ENCODE measurements around the gene TET3. TPM values are rescaled to one million over a fixed set of nuclear protein-coding genes. Genes with fewer than 3 reads are reported as not detected.

Gene TET3
- total RNA-seq, 3 donors from 2014 or later = 7.9 to 13.2 (median 9.8) TPM

GRCh38 chr2:74017223-74017622 is 32.5 kb downstream of the TET3 start:
- H3K4me1 ChIP-seq = no peaks in the 10 kb centered on the region
- DNase-seq (ENCODE audit: low spot score in 2 of 2) = no peak
- no peaks in the 10 kb centered on the region for H3K9me3 ChIP-seq
- no peak overlapping the region for H3K4me3 ChIP-seq
- no peak for TF ChIP-seq POLR2A (IDR thresholded peaks at IDR 0.05)
- no peak overlapping the region for H3K27ac ChIP-seq
- no peaks in the 10 kb centered on the region for H3K36me3 ChIP-seq
- H3K27me3 ChIP-seq = no peaks in the 10 kb centered on the region
- intact Hi-C loops (cut with DNase I; ENCODE audit: low total_unique reads) = no loop called here

DNA sequence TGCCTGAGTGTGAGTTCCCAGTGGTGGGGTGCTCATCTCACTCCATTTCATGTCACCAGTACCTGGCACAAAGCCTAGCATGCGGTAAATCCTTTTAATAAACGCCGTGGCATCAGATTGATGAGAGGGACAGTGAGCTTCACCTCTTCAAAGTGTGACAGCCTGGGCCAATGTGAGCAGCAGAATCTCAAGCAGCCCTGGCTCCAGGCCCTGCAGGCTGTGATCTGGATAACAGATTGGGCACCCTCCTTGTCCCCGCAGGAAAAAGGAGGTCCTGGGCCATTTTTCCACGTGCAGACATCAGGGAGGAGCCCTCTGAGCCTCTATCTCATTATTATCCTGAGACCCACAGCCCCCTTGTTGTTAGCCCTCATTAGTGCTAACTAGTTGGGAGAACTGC is 34.8 kb downstream of the TET3 start:
- Histone ChIP-seq H3K36me3 (no peaks in the 10 kb centered on the region), H3K4me1 (no peaks in the 10 kb centered on the region), H3K27ac (no peak overlapping the region), H3K4me3 (no peak overlapping the region), H3K9me3 (no peaks in the 10 kb centered on the region), H3K27me3 (no peaks in the 10 kb centered on the region)
- TF ChIP-seq, protein P1, sequence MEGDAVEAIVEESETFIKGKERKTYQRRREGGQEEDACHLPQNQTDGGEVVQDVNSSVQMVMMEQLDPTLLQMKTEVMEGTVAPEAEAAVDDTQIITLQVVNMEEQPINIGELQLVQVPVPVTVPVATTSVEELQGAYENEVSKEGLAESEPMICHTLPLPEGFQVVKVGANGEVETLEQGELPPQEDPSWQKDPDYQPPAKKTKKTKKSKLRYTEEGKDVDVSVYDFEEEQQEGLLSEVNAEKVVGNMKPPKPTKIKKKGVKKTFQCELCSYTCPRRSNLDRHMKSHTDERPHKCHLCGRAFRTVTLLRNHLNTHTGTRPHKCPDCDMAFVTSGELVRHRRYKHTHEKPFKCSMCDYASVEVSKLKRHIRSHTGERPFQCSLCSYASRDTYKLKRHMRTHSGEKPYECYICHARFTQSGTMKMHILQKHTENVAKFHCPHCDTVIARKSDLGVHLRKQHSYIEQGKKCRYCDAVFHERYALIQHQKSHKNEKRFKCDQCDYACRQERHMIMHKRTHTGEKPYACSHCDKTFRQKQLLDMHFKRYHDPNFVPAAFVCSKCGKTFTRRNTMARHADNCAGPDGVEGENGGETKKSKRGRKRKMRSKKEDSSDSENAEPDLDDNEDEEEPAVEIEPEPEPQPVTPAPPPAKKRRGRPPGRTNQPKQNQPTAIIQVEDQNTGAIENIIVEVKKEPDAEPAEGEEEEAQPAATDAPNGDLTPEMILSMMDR (IDR thresholded peaks at IDR 0.05) = no peak
- no peak for TF ChIP-seq POLR2A (IDR thresholded peaks at IDR 0.05)
- no peak for TF ChIP-seq POLR2AphosphoS5 (IDR thresholded peaks at IDR 0.05)
- intact Hi-C loops (cut with DNase I; ENCODE audit: low total_unique reads) = no loop called here
- no peak for DNase-seq (ENCODE audit: low spot score in 2 of 2)

GRCh38 chr2:74020702-74021406 is 36.1 kb downstream of the TET3 start:
- Histone ChIP-seq H3K27ac (no peak overlapping the region), H3K4me1 (no peaks in the 10 kb centered on the region), H3K36me3 (no peaks in the 10 kb centered on the region), H3K9me3 (no peaks in the 10 kb centered on the region), H3K4me3 (no peak overlapping the region), H3K27me3 (no peaks in the 10 kb centered on the region)
- intact Hi-C loops (cut with DNase I; ENCODE audit: low total_unique reads) = no loop called here
- TF ChIP-seq, protein P1 (IDR thresholded peaks at IDR 0.05) = no peak
- no peak for TF ChIP-seq POLR2A (IDR thresholded peaks at IDR 0.05)
- TF ChIP-seq POLR2AphosphoS5 (IDR thresholded peaks at IDR 0.05) = no peak
- DNase-seq (ENCODE audit: low spot score in 2 of 2) = no peak

DNA sequence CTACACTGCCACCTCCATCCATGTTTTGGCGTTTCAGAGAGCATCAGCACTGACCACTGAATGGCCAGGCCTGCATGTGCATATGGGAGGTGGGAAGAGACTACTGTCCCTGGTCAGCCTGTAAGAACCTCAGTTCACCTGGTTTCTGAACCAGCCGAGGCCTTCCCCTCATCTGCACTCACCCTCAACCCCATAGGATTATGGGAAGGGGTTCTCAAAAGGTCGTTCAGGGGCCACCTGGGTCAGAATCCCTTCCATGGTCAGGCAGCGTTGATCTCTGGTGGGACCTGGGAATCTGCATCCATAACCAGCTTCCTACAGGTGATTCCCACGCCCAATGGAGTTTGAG is 36.7 kb downstream of the TET3 start:
- Histone ChIP-seq H3K4me1 (no peaks in the 10 kb centered on the region), H3K4me3 (no peak overlapping the region), H3K27me3 (no peaks in the 10 kb centered on the region), H3K9me3 (no peaks in the 10 kb centered on the region), H3K27ac (no peak overlapping the region), H3K36me3 (no peaks in the 10 kb centered on the region)
- no peak for DNase-seq (ENCODE audit: low spot score in 2 of 2)
- intact Hi-C loops (cut with DNase I; ENCODE audit: low total_unique reads) = no loop called here
- TF ChIP-seq, protein P1 (IDR thresholded peaks at IDR 0.05) = no peak
- TF ChIP-seq POLR2AphosphoS5 (IDR thresholded peaks at IDR 0.05) (no peak), POLR2A (IDR thresholded peaks at IDR 0.05) (no peak)

GRCh38 chr2:74024216-74024615 is 39.5 kb downstream of the TET3 start:
- no peak overlapping the region for H3K27ac ChIP-seq
- DNase-seq (ENCODE audit: low spot score in 2 of 2) = no peak
- no peak for TF ChIP-seq POLR2AphosphoS5 (IDR thresholded peaks at IDR 0.05)

DNA sequence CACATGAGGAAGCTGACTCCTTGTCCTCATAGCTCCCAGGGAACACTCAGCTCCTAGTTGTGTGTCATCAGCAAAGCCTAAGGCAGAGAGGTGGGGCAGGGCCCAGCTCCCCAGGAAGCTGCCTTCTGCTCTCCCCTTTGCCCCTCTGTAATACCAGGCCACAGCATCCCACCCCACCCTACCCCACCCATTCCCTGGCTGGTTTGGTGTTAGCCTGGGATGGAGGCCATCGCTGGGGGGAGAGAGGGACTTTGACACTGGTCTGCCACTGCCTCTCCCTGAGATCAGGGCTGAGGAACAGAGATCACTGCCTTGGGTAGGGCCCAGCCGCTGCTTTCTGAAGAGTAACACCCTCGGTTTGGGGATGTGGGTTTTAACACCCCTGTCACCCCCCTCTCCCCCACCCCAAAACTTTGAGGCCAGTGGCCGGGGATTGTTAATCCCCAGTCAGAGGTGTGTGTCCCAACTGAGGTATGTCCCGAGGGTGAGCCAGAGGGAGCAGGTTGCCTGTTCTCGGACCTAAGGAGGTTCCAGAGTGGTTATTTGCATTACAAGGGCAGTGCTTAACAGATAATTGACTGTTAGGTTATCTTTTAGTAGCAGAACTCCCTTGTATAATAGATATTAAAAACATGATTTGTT is 41.4 kb downstream of the TET3 start:
- no peak for DNase-seq (ENCODE audit: low spot score in 2 of 2)
- no peaks in the 10 kb centered on the region for H3K36me3 ChIP-seq
- TF ChIP-seq POLR2AphosphoS5 (IDR thresholded peaks at IDR 0.05) (no peak), POLR2A (IDR thresholded peaks at IDR 0.05) (no peak)
- TF ChIP-seq, protein P1 (IDR thresholded peaks at IDR 0.05) = no peak
- no peaks in the 10 kb centered on the region for H3K27me3 ChIP-seq
- no peaks in the 10 kb centered on the region for H3K4me1 ChIP-seq
- H3K9me3 ChIP-seq = no peaks in the 10 kb centered on the region
- intact Hi-C loops (cut with DNase I; ENCODE audit: low total_unique reads) = no loop called here
- no peak overlapping the region for H3K27ac ChIP-seq
- no peak overlapping the region for H3K4me3 ChIP-seq

More at GRCh38 chr2:74024216-74024615, 39.5 kb downstream of the TET3 start:
- Histone ChIP-seq H3K4me3 (no peak overlapping the region), H3K4me1 (no peaks in the 10 kb centered on the region), H3K27me3 (no peaks in the 10 kb centered on the region), H3K9me3 (no peaks in the 10 kb centered on the region), H3K36me3 (no peaks in the 10 kb centered on the region)
- intact Hi-C loops (cut with DNase I; ENCODE audit: low total_unique reads) = no loop called here
